H9 (cell line): Measurements from ENCODE around the gene FN1. TPM values are rescaled to one million over a fixed set of nuclear protein-coding genes. Genes with fewer than 3 reads are reported as not detected.

Experiments used
- DNase-seq: peaks from one replicate; pipeline ENCODE4 v3.0.0-alpha.2; 2017
- H2AFZ ChIP-seq: one replicate; pipeline ENCODE4 v1.6.1; 2013; ENCODE audit warnings: mild to moderate bottlenecking, low read length, control low read depth, moderate library complexity
- H2AK5ac ChIP-seq: 2 replicates; pipeline ENCODE4 v1.6.1; 2013; ENCODE audit warnings: low read length, control low read depth, mixed read lengths; ENCODE audit not compliant: insufficient read length
- H2BK120ac ChIP-seq: one replicate; pipeline ENCODE4 v1.6.1; 2013; ENCODE audit warnings: low read depth, mild to moderate bottlenecking, low read length, control low read depth, inconsistent platforms; ENCODE audit not compliant: poor library complexity, severe bottlenecking
- H2BK12ac ChIP-seq: 2 replicates; pipeline ENCODE4 v1.6.1; 2013; ENCODE audit warnings: low read length, control low read depth, mixed read lengths, low read depth; ENCODE audit not compliant: insufficient read length
- H2BK15ac ChIP-seq: 2 replicates; pipeline ENCODE4 v1.6.1; 2013; ENCODE audit warnings: low read depth, low read length, control low read depth
- H2BK20ac ChIP-seq: one replicate; pipeline ENCODE4 v1.6.1; 2013; ENCODE audit warnings: low read depth, mild to moderate bottlenecking, low read length, control low read depth, inconsistent platforms; ENCODE audit not compliant: poor library complexity, severe bottlenecking
- H2BK5ac ChIP-seq: 2 replicates; pipeline ENCODE4 v1.6.1; 2013; ENCODE audit warnings: low read length, control low read depth, mixed read lengths; ENCODE audit not compliant: insufficient read length
- H3K14ac ChIP-seq: 2 replicates; pipeline ENCODE4 v1.6.1; 2013; ENCODE audit warnings: low read length, control low read depth; ENCODE audit not compliant: insufficient read depth
- H3K18ac ChIP-seq: 2 replicates; pipeline ENCODE4 v1.6.1; 2013; ENCODE audit warnings: low read depth, mild to moderate bottlenecking, mixed read lengths, low read length, control low read depth; ENCODE audit not compliant: insufficient read length
- H3K23ac ChIP-seq: 2 replicates; pipeline ENCODE4 v1.6.1; 2013; ENCODE audit warnings: low read length, control low read depth, mixed read lengths, low read depth; ENCODE audit not compliant: insufficient read length
- H3K23me2 ChIP-seq: 2 replicates; pipeline ENCODE4 v1.6.1; 2013; ENCODE audit warnings: low read depth, mild to moderate bottlenecking, mixed read lengths, low read length, control low read depth; ENCODE audit not compliant: insufficient read length, poor library complexity, severe bottlenecking
- H3K27ac ChIP-seq: 2 replicates; pipeline ENCODE4 v1.5.1; 2013; ENCODE audit warnings: low read length, control low read depth, mixed read lengths, low read depth; ENCODE audit not compliant: insufficient read length
- H3K27me3 ChIP-seq: 2 replicates; pipeline ENCODE4 v1.6.1; 2013; ENCODE audit warnings: low read length, control low read depth, inconsistent platforms; ENCODE audit not compliant: insufficient read depth
- H3K4ac ChIP-seq: 2 replicates; pipeline ENCODE4 v1.6.1; 2013; ENCODE audit warnings: low read depth, mild to moderate bottlenecking, control low read depth, inconsistent platforms, low read length, moderate library complexity
- H3K4me1 ChIP-seq: 2 replicates; pipeline ENCODE4 v1.6.1; 2013; ENCODE audit warnings: low read length, control low read depth, inconsistent platforms; ENCODE audit not compliant: insufficient read depth
- H3K4me2 ChIP-seq: 2 replicates; pipeline ENCODE4 v1.6.1; 2013; ENCODE audit warnings: low read length, control low read depth, mixed read lengths; ENCODE audit not compliant: insufficient read length, insufficient read depth
- H3K56ac ChIP-seq: 2 replicates; pipeline ENCODE4 v1.6.1; 2013; ENCODE audit warnings: low read depth, mild to moderate bottlenecking, mixed read lengths, low read length, control low read depth; ENCODE audit not compliant: insufficient read length
- H3K79me1 ChIP-seq: 2 replicates; pipeline ENCODE4 v1.6.1; 2013; ENCODE audit warnings: low read depth, mild to moderate bottlenecking, moderate library complexity, low read length, control low read depth, inconsistent platforms; ENCODE audit not compliant: insufficient read depth, poor library complexity, severe bottlenecking
- H3K79me2 ChIP-seq: 2 replicates; pipeline ENCODE4 v1.6.1; 2013; ENCODE audit warnings: low read length, control low read depth, inconsistent platforms; ENCODE audit not compliant: insufficient read depth
- H3K9ac ChIP-seq: 2 replicates; pipeline ENCODE4 v1.6.1; 2013; ENCODE audit warnings: low read length, control low read depth, mixed read lengths; ENCODE audit not compliant: insufficient read length; ENCODE audit errors: extremely low read depth
- H3K9me3 ChIP-seq: one replicate; pipeline ENCODE4 v1.6.1; 2013; ENCODE audit warnings: low read depth, low read length, inconsistent platforms; ENCODE audit not compliant: control insufficient read depth
- H3T11ph ChIP-seq: one replicate; pipeline ENCODE4 v1.6.1; 2013; ENCODE audit warnings: mild to moderate bottlenecking, low read length, control low read depth, inconsistent platforms
- H4K20me1 ChIP-seq: one replicate; pipeline ENCODE4 v1.6.1; 2013; ENCODE audit not compliant: control insufficient read depth, insufficient read length, insufficient read depth
- H4K5ac ChIP-seq: 2 replicates; pipeline ENCODE4 v1.6.1; 2013; ENCODE audit warnings: low read depth, mild to moderate bottlenecking, mixed read lengths, low read length, control low read depth; ENCODE audit not compliant: insufficient read length
- H4K8ac ChIP-seq: replicated peaks from 2 replicates; pipeline ENCODE4 v1.6.1; 2013; ENCODE audit warnings: low read length, control low read depth, mixed read lengths, low read depth; ENCODE audit not compliant: insufficient read length
- H4K91ac ChIP-seq: 2 replicates; pipeline ENCODE4 v1.6.1; 2013; ENCODE audit warnings: low read depth, mild to moderate bottlenecking, moderate library complexity, mixed read lengths, low read length, control low read depth; ENCODE audit not compliant: insufficient read length
- H3K27ac Mint-ChIP-seq, 3 experiments: 2 replicates in 2 of 3; 3 replicates in 1 of 3; pipeline ENCODE4 v1.8.0; 2020 to 2021; ENCODE audit warnings: mixed read lengths in 3 of 3, mild to moderate bottlenecking in 1 of 3, moderate library complexity in 1 of 3
- H3K27me3 Mint-ChIP-seq: 2 replicates; pipeline ENCODE4 v1.8.0; 2021; ENCODE audit warnings: low read depth, mild to moderate bottlenecking, moderate library complexity, mixed read lengths
- H3K36me3 Mint-ChIP-seq, 3 experiments: 2 replicates in 2 of 3; 3 replicates in 1 of 3; pipeline ENCODE4 v1.8.0; 2020 to 2021; ENCODE audit warnings: low read depth in 3 of 3, mixed read lengths in 3 of 3; ENCODE audit not compliant: insufficient read depth in 1 of 3
- H3K4me1 Mint-ChIP-seq, 2 experiments: 2 replicates each; pipeline ENCODE4 v1.8.0; 2020; ENCODE audit warnings: mixed read lengths in 2 of 2
- H3K4me3 Mint-ChIP-seq, 2 experiments: 2 replicates in 1 of 2; 3 replicates in 1 of 2; pipeline ENCODE4 v1.8.0; 2020 to 2021; ENCODE audit warnings: mild to moderate bottlenecking in 2 of 2, mixed read lengths in 2 of 2, moderate library complexity in 1 of 2
- H3K9me3 Mint-ChIP-seq, 2 experiments: 2 replicates in 1 of 2; 3 replicates in 1 of 2; pipeline ENCODE4 v1.8.0; 2020; ENCODE audit warnings: mild to moderate bottlenecking in 2 of 2, mixed read lengths in 2 of 2, moderate library complexity in 1 of 2
- CTCF ChIP-seq: fragments of 200-600 bp; sonication (generic); conservative IDR thresholded peaks from 3 replicates; pipeline ENCODE4 v1.8.0; 2021; ENCODE audit warnings: antibody characterized with exemption, mild to moderate bottlenecking
- WGBS: extraction: QIAGEN DNeasy Blood & Tissue Kit; methylation state at CpG from one replicate; pipeline ENCODE4 v1.1.7; 2013; ENCODE audit warnings: missing lambda C conversion rate, low lambda C conversion rate, mixed read lengths; ENCODE audit not compliant: insufficient read length; ENCODE audit errors: extremely low coverage; 5-methylcytosine and 5-hydroxymethylcytosine counted together
- total RNA-seq: library from RNA; stranded (reverse); gene quantifications from 2 replicates; pipeline ENCODE4 v1.2.1, GENCODE V29; 2021

Gene FN1
- total RNA-seq, 1 experiment from 2014 or later, result 56.0 TPM

- Mint-ChIP-seq H3K4me3 (no peak overlapping the region), H3K9me3 (no peaks in the 10 kb centered on the region), H3K27ac (no peak overlapping the region), H3K27me3 (peaks cover 6% of the 10 kb centered on the region), H3K4me1 (peaks cover 13 to 16% of the 10 kb centered on the region in 2 experiments), H3K36me3 (no peaks in the 10 kb centered on the region; a peak in 1 of 7 replicates)
- H2BK120ac ChIP-seq, result no peak overlapping the region
- no peak overlapping the region for H3K27ac ChIP-seq
- no peak overlapping the region for H3K18ac ChIP-seq
- H3K4me2 ChIP-seq, result no peak overlapping the region
- no peaks in the 10 kb centered on the region for H3K79me1 ChIP-seq
- no peak overlapping the region for H3K9ac ChIP-seq
- H3T11ph ChIP-seq, result no peak overlapping the region
- H3K4me1 ChIP-seq, result no peaks in the 10 kb centered on the region
- no peak overlapping the region for H3K4ac ChIP-seq
- H3K14ac ChIP-seq, result no peak overlapping the region
- TF ChIP-seq CTCF, result no peak
- no peak overlapping the region for H4K91ac ChIP-seq
- no CpG with 5 or more reads among the region's 5 CpGs for WGBS
- H4K8ac ChIP-seq, result no peak overlapping the region
- no peak overlapping the region for H2BK12ac ChIP-seq
- H2BK15ac ChIP-seq, result no peak overlapping the region
- H3K56ac ChIP-seq, result no peak overlapping the region
- H3K23me2 ChIP-seq, result peaks cover 6% of the 10 kb centered on the region
- no peak overlapping the region for H2BK5ac ChIP-seq
- no peaks in the 10 kb centered on the region for H3K27me3 ChIP-seq
- no peaks in the 10 kb centered on the region for H4K20me1 ChIP-seq
- H2AK5ac ChIP-seq, result no peak overlapping the region
- no peak overlapping the region for H3K23ac ChIP-seq
- H3K79me2 ChIP-seq, result no peaks in the 10 kb centered on the region
- no peak for DNase-seq
- no peak overlapping the region for H2AFZ ChIP-seq
- no peaks in the 10 kb centered on the region for H3K9me3 ChIP-seq
- H2BK20ac ChIP-seq, result no peak overlapping the region
- H4K5ac ChIP-seq, result no peak overlapping the region
Observed at GRCh38 chr2:215439980-215440512, 4.2 kb upstream of the FN1 start.
